Measurements from ENCODE around the gene NSMCE4A.
"Not testable (repeated sequence)": the region's sequence is repeated elsewhere in the genome, so short reads cannot be mapped to it uniquely, and the experiment has no call there.

Gene NSMCE4A

GRCh38 chr10:121988361-121989324 lies 13.6 kb upstream of the NSMCE4A start, which contains the start of gene TACC2:
TACC2 (plus strand) TSS chr10:121989163; CDS start chr10:122021982, 32,819 bp downstream.
- DNase-seq: no peak

- no peak for DNase-seq
Measured at GRCh38 chr10:121984463-121984862, 9.4 kb upstream of the NSMCE4A start.

GRCh38 chr10:121983852-121984251 lies 8.8 kb upstream of the NSMCE4A start:
- no peak for DNase-seq

GRCh38 chr10:121981346-121981745 lies 6.3 kb upstream of the NSMCE4A start:
- DNase-seq: no peak

GRCh38 chr10:121978511-121978910 lies 3.5 kb upstream of the NSMCE4A start:
- no peak for DNase-seq

GRCh38 chr10:121976607-121977006 lies 1.6 kb upstream of the NSMCE4A start:
- no peak for DNase-seq

GRCh38 chr10:121975295-121976086 lies 474 bp upstream of the NSMCE4A start:
- peak; percentile 83 for DNase-seq

GRCh38 chr10:121974019-121974534 lies 940 bp downstream of the NSMCE4A start:
- no peak for DNase-seq

- DNase-seq: not testable (repeated sequence)
Measured at GRCh38 chr10:121969086-121969485, 5.9 kb downstream of the NSMCE4A start.

- DNase-seq: no peak
Measured at GRCh38 chr10:121965996-121966395, 9.0 kb downstream of the NSMCE4A start.

- no peak for DNase-seq
Measured at GRCh38 chr10:121961456-121961855, 13.6 kb downstream of the NSMCE4A start.

- no peak for DNase-seq
Measured at GRCh38 chr10:121959671-121960070, 15.3 kb downstream of the NSMCE4A start.

GRCh38 chr10:121956111-121957061 lies 18.6 kb downstream of the NSMCE4A start:
- no peak for DNase-seq

- DNase-seq: no peak
Measured at GRCh38 chr10:121952226-121952625, 22.8 kb downstream of the NSMCE4A start.

GRCh38 chr10:121949451-121949850 lies 25.6 kb downstream of the NSMCE4A start:
- DNase-seq: no peak

GRCh38 chr10:121949049-121949448 lies 26.0 kb downstream of the NSMCE4A start:
- DNase-seq: no peak

GRCh38 chr10:121947343-121948330 lies 27.4 kb downstream of the NSMCE4A start:
- peak; percentile 9 for DNase-seq

- DNase-seq: peak; percentile 13
Measured at GRCh38 chr10:121942749-121943416, 32.1 kb downstream of the NSMCE4A start.

GRCh38 chr10:121941532-121941931 lies 33.5 kb downstream of the NSMCE4A start:
- no peak for DNase-seq

- DNase-seq: no peak
Measured at GRCh38 chr10:121936295-121936694, 38.7 kb downstream of the NSMCE4A start.

Data from DMS53 (cell line).